GM21515 (cell line): ENCODE measurements around the gene RAB40A.

Experiments
- ATAC-seq: cut with Tn5 transposase; IDR thresholded peaks from one replicate; pipeline ENCODE4 v1.9.1; 2021; ENCODE audit not compliant: unreplicated experiment

RAB40A gene

GRCh38 chrX:103519389-103519788 is at the start of gene RAB40A:
Gene RAB40A, minus strand, starts transcription at chrX:103519489. Its CDS starts 18,733 bp downstream, at chrX:103500756.
- no peak for ATAC-seq

GRCh38 chrX:103565752-103566151 is 46.5 kb upstream of the RAB40A start:
- ATAC-seq = no peak

GRCh38 chrX:103565197-103565596 is 45.9 kb upstream of the RAB40A start:
- ATAC-seq = peak; percentile 82

- no peak for ATAC-seq
Measured at GRCh38 chrX:103562801-103563200, 43.5 kb upstream of the RAB40A start.

- ATAC-seq = no peak
Measured at GRCh38 chrX:103560256-103560655, 41.0 kb upstream of the RAB40A start.

GRCh38 chrX:103556963-103557612 is 37.8 kb upstream of the RAB40A start:
- no peak for ATAC-seq

GRCh38 chrX:103554687-103555424 is 35.6 kb upstream of the RAB40A start:
- peak; percentile 99 for ATAC-seq

- no peak for ATAC-seq
Measured at GRCh38 chrX:103552236-103552635, 32.9 kb upstream of the RAB40A start.

- no peak for ATAC-seq
Measured at GRCh38 chrX:103550415-103551051, 31.2 kb upstream of the RAB40A start.

- ATAC-seq = no peak
Measured at GRCh38 chrX:103549916-103550315, 30.6 kb upstream of the RAB40A start.

- no peak for ATAC-seq
Measured at GRCh38 chrX:103540145-103540544, 20.9 kb upstream of the RAB40A start.

- no peak for ATAC-seq
Measured at GRCh38 chrX:103539695-103540094, 20.4 kb upstream of the RAB40A start.

- no peak for ATAC-seq
Measured at GRCh38 chrX:103538728-103539127, 19.4 kb upstream of the RAB40A start.

GRCh38 chrX:103537871-103538387 is 18.6 kb upstream of the RAB40A start:
- no peak for ATAC-seq

- ATAC-seq = no peak
Measured at GRCh38 chrX:103536732-103537131, 17.4 kb upstream of the RAB40A start.

GRCh38 chrX:103536071-103536470 is 16.8 kb upstream of the RAB40A start:
- ATAC-seq = no peak

GRCh38 chrX:103535206-103535605 is 15.9 kb upstream of the RAB40A start:
- no peak for ATAC-seq

- ATAC-seq = no peak
Measured at GRCh38 chrX:103533511-103534216, 14.4 kb upstream of the RAB40A start.

- ATAC-seq = no peak
Measured at GRCh38 chrX:103531002-103531401, 11.7 kb upstream of the RAB40A start.

- no peak for ATAC-seq
Measured at GRCh38 chrX:103530545-103530944, 11.3 kb upstream of the RAB40A start.

- ATAC-seq = no peak
Measured at GRCh38 chrX:103529550-103529949, 10.3 kb upstream of the RAB40A start.
